ENCODE data around the gene LRIT1.

- TF ChIP-seq EP300 (IDR thresholded peaks at IDR 0.05) (no peak), CTCF (IDR thresholded peaks at IDR 0.05) (no peak), POLR2A (IDR thresholded peaks at IDR 0.05) (no peak)
Measured at GRCh38 chr10:84241185-84241790, at the start of gene LRIT1.

Data from ovary (tissue), 3 donors.